WI38 (cell line): Measurements from ENCODE around the gene SRGAP3.

Experiments used
- H3K4me3 ChIP-seq: 2 replicates; pipeline ENCODE4 v1.5.1; 2011; ENCODE audit warnings: low read depth, mild to moderate bottlenecking, control low read depth, low read length
- TF ChIP-seq, protein P1 (sequence below): IDR thresholded peaks from 2 replicates; pipeline ENCODE4 v1.5.1; 2012; ENCODE audit warnings: low read depth, mild to moderate bottlenecking, control low read depth, low read length

SRGAP3 gene

DNA sequence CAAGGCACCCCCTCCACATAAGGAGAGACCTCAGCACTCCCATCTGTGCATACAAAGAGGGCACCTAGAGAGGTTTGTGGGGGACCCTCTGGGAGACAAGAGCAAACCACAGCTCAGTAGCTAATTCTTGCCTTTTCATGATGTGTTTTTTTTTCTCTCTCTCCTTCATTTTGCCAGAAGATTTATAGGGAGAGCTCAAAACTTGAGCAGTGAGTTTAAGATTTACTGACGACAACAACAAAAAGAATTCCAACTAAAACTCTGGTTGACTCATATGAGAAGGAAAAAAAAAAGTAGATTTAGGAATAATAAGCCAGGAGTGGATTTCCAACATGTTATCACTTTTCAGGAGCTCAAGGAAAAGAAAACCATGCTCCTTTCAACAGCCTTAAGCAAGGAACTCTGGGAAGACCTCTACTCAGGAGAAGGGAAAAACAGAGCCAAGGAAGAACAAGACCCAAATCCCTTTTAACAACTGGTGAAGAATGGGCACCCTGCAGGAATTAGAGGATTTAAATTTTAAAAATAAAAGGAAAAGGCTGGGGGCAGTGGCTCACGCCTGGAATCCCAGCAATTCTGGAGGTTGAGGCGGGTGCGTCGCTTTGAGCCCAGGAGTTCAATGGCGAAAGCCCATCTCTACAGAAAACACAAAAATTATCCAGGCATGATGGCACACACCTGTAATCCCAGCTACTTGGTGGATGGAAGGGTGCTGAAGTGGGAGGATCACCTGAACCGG, 228.0 kb downstream of the SRGAP3 start:
- no peak overlapping the region for H3K4me3 ChIP-seq
- TF ChIP-seq, protein P1, sequence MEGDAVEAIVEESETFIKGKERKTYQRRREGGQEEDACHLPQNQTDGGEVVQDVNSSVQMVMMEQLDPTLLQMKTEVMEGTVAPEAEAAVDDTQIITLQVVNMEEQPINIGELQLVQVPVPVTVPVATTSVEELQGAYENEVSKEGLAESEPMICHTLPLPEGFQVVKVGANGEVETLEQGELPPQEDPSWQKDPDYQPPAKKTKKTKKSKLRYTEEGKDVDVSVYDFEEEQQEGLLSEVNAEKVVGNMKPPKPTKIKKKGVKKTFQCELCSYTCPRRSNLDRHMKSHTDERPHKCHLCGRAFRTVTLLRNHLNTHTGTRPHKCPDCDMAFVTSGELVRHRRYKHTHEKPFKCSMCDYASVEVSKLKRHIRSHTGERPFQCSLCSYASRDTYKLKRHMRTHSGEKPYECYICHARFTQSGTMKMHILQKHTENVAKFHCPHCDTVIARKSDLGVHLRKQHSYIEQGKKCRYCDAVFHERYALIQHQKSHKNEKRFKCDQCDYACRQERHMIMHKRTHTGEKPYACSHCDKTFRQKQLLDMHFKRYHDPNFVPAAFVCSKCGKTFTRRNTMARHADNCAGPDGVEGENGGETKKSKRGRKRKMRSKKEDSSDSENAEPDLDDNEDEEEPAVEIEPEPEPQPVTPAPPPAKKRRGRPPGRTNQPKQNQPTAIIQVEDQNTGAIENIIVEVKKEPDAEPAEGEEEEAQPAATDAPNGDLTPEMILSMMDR: no peak

- TF ChIP-seq, protein P1: no peak
- no peak overlapping the region for H3K4me3 ChIP-seq
Measured at GRCh38 chr3:9020426-9020825, 229.0 kb downstream of the SRGAP3 start.

DNA sequence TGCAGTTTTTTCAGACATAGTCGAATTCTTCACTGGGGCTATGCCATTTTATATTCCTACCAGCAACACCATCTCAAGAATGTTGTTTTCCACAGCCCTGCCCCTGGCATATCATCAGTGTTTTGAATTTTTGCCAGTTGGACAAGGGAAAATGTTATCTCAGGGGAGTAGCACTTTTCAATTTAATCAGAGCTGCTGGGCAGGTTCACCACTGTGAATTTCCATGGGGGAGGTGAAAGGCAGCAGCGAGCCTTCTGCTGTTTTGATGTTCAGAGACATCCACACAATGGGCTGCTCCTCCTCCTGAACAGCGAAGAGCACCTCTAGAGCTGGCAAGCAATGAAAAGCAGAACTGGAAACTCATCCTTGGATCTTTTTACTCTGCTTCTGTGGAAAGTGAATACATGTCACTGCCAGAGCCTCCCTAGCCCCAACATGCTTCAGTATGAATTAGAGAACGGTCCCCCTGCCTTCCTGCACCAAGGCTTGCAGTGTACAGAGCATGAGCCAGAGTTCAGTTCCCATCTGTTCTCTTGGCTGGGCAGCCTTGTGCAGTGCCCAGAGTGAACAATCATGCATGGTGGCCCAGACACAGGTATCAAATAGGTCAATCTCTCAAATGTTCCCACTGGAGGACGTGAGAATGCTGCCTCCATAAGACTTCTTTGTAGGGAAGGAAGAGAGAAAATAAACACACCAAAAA, 230.0 kb downstream of the SRGAP3 start:
- TF ChIP-seq, protein P1: no peak
- no peak overlapping the region for H3K4me3 ChIP-seq

DNA sequence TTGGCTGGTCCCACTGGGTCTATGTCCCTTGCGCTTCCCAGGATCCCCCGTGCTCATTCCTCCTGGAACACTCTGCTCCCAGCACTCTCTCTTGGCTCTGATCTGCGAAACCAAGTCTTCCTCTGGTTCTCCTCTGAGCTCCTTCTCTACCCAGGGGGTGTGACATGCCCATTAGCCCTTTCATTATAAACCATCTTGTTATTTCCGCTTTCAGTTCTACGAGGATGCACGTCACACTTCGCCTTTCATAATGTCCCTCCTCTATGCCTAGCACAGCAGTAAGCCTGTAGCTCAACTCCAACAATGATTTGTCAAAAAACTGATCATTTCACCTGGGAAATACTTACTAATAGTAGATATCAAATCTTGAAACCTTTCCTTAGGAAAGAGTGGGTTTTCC, 234.2 kb downstream of the SRGAP3 start:
- TF ChIP-seq, protein P1: no peak
- H3K4me3 ChIP-seq: no peak overlapping the region

- no peak overlapping the region for H3K4me3 ChIP-seq
- TF ChIP-seq, protein P1: 0 out of 2 replicates have a peak, but pooled peaks have one; percentile 9
Measured at GRCh38 chr3:9013782-9014563, 235.5 kb downstream of the SRGAP3 start.

DNA sequence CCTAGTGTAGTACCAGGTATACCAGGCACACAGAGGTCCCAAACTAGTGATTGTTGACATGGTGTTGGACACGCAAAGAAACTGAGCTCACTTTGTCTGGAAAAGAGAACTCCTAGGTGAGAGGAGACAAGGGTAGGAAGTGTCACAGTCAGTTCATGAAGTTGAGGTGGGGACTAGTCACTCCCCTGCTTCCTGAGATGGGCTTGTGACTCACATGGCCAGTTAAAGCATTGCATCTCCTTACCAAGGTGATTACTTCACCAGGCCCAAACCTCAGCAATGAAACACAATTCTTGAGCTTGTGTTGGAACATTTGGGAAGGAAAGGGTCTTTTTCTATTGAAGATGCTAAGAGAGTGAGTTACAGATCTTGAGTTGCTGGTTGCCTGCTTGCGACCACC, 236.9 kb downstream of the SRGAP3 start:
- TF ChIP-seq, protein P1: no peak
- no peak overlapping the region for H3K4me3 ChIP-seq
